MCF 10A (cell line): Measurements from ENCODE around the gene FBF1. TPM values are rescaled to one million over a fixed set of nuclear protein-coding genes. Genes with fewer than 3 reads are reported as not detected.

ENCODE experiments used
- BruUV-seq: library from RNA; stranded (reverse); fragments of 400-500 nt; replicated peaks from 2 replicates; lab custom pipeline; 2021; lab: Mats Ljungman, UMichigan
- CTCF ChIA-PET: fragments of 300-600 bp; sonication (Branson Sonifier 250); formaldehyde crosslinking; extraction: SDS; loops from one replicate; lab custom pipeline; 2021; ENCODE audit warnings: antibody characterized with exemption, inconsistent platforms; lab: Yijun Ruan, JAX
- POLR2A ChIA-PET: fragments of 300-600, 350-650 bp; sonication (Branson Sonifier 250); formaldehyde crosslinking; extraction: SDS; loops from one replicate; lab custom pipeline; 2020; ENCODE audit warnings: antibody characterized with exemption, inconsistent platforms; lab: Yijun Ruan, JAX
- DNase-seq: peaks from one replicate; pipeline ENCODE4 v3.0.0-alpha.2; 2018; ENCODE audit not compliant: unreplicated experiment
- H3K27ac Mint-ChIP-seq: one replicate; pipeline ENCODE4 v1.8.0; 2022; ENCODE audit warnings: mild to moderate bottlenecking, low read depth, mixed read lengths; ENCODE audit not compliant: unreplicated experiment
- H3K27me3 Mint-ChIP-seq: one replicate; pipeline ENCODE4 v1.8.0; 2022; ENCODE audit warnings: mixed read lengths; ENCODE audit not compliant: insufficient read depth, unreplicated experiment
- H3K36me3 Mint-ChIP-seq: one replicate; pipeline ENCODE4 v1.8.0; 2022; ENCODE audit warnings: mild to moderate bottlenecking, moderate library complexity, mixed read lengths; ENCODE audit not compliant: insufficient read depth, unreplicated experiment
- H3K4me1 Mint-ChIP-seq: one replicate; pipeline ENCODE4 v1.8.0; 2022; ENCODE audit warnings: mixed read lengths; ENCODE audit not compliant: insufficient read depth, unreplicated experiment
- H3K4me3 Mint-ChIP-seq: one replicate; pipeline ENCODE4 v1.8.0; 2022; ENCODE audit warnings: mild to moderate bottlenecking, moderate library complexity, mixed read lengths; ENCODE audit not compliant: unreplicated experiment
- H3K9me3 Mint-ChIP-seq: one replicate; pipeline ENCODE4 v1.8.0; 2022; ENCODE audit warnings: mixed read lengths; ENCODE audit not compliant: unreplicated experiment
- intact Hi-C: fragments of 100-400 bp; cut with micrococcal nuclease; formaldehyde crosslinking; loops from 2 replicates; pipeline ENCODE4 v1.14.1; 2022
- total RNA-seq: library from RNA; stranded (reverse); gene quantifications from 2 replicates; pipeline ENCODE4 v1.2.3, GENCODE V29; 2022
- TF ChIP-seq, protein P1 (sequence below): fragments of 200-600 bp; IDR thresholded peaks from one replicate; pipeline ENCODE4 v1.8.0; 2022; ENCODE audit warnings: antibody characterized with exemption, mild to moderate bottlenecking; ENCODE audit not compliant: unreplicated experiment

FBF1 gene
- total RNA-seq, 1 experiment from 2014 or later = 14.0 TPM

GRCh38 chr17:75965468-75965867 is 24.6 kb upstream of the FBF1 start:
- H3K4me3 Mint-ChIP-seq = no peak overlapping the region
- intact Hi-C loops = no loop called here
- ChIA-PET POLR2A (interaction anchor here (0.6 to 1.1 kb wide), 2 partner anchors 15 to 25 kb away, joined by 3 to 4 read pairs; no protein-coding TSS in a partner anchor), CTCF (interaction anchor here (0.7 to 1.0 kb wide), 2 partner anchors 48 to 70 kb away, joined by 3 to 4 read pairs; no protein-coding TSS in a partner anchor)
- TF ChIP-seq, protein P1, sequence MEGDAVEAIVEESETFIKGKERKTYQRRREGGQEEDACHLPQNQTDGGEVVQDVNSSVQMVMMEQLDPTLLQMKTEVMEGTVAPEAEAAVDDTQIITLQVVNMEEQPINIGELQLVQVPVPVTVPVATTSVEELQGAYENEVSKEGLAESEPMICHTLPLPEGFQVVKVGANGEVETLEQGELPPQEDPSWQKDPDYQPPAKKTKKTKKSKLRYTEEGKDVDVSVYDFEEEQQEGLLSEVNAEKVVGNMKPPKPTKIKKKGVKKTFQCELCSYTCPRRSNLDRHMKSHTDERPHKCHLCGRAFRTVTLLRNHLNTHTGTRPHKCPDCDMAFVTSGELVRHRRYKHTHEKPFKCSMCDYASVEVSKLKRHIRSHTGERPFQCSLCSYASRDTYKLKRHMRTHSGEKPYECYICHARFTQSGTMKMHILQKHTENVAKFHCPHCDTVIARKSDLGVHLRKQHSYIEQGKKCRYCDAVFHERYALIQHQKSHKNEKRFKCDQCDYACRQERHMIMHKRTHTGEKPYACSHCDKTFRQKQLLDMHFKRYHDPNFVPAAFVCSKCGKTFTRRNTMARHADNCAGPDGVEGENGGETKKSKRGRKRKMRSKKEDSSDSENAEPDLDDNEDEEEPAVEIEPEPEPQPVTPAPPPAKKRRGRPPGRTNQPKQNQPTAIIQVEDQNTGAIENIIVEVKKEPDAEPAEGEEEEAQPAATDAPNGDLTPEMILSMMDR = no peak
- no peaks in the 10 kb centered on the region for H3K27me3 Mint-ChIP-seq
- no peaks in the 10 kb centered on the region for H3K4me1 Mint-ChIP-seq
- no peak overlapping the region for H3K27ac Mint-ChIP-seq
- no peak for DNase-seq
- no peaks in the 10 kb centered on the region for H3K9me3 Mint-ChIP-seq
- H3K36me3 Mint-ChIP-seq = peaks cover 37% of the 10 kb centered on the region
- no TSS peak for BruUV-seq

DNA sequence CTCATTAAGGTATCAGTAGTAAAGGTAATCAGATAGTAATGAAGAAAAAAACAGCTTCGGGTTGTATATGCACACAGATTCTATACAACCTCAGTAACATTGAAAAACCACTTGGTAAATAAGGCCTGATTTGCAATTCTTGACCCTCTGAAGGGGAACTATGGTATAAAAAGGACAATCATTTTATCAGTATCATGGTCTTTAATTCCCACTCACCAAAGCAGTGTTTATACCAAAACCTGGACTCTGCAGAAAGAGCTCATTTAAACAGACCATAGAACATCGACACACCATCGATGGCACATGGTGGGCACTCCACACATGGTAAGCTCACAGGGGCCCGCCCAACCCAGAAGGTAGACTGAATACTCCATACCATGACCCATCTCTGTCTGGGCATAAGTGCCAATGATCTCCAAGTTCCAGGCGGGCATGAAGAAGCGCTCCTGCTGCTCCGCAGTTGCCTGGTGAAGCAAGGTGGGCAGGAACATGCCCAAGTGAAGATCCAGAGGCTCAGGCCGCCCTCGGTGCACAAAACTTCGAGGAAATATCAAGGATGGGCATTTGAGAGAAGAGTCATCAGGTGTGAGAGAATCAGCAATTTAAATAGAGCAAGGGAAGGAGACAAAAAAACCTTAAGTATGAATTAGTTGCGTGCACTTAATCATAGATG is 19.1 kb upstream of the FBF1 start:
- H3K9me3 Mint-ChIP-seq = no peaks in the 10 kb centered on the region
- TF ChIP-seq, protein P1 = no peak
- intact Hi-C loops = no loop called here
- no peaks in the 10 kb centered on the region for H3K27me3 Mint-ChIP-seq
- H3K36me3 Mint-ChIP-seq = peaks cover 63% of the 10 kb centered on the region
- CTCF ChIA-PET = interaction anchor here (0.5 to 1.0 kb wide), 2 partner anchors 19 to 54 kb away, joined by 3 read pairs; partner anchors contain the start of genes ACOX1 and TEN1
- no peak overlapping the region for H3K27ac Mint-ChIP-seq
- POLR2A ChIA-PET = interaction anchor here (0.7 kb wide), 1 partner anchor 67 kb away, joined by 3 read pairs; no protein-coding TSS in a partner anchor
- no peak overlapping the region for H3K4me3 Mint-ChIP-seq
- DNase-seq = no peak
- H3K4me1 Mint-ChIP-seq = no peaks in the 10 kb centered on the region
- no TSS peak for BruUV-seq

GRCh38 chr17:75959051-75959838 is 18.4 kb upstream of the FBF1 start:
- Mint-ChIP-seq H3K36me3 (peaks cover 70% of the 10 kb centered on the region), H3K4me1 (no peaks in the 10 kb centered on the region), H3K4me3 (no peak overlapping the region), H3K9me3 (no peaks in the 10 kb centered on the region), H3K27me3 (no peaks in the 10 kb centered on the region), H3K27ac (no peak overlapping the region)
- BruUV-seq = no TSS peak
- DNase-seq = no peak
- TF ChIP-seq, protein P1 = no peak
- CTCF ChIA-PET = no interaction called here
- POLR2A ChIA-PET = interaction anchor here (0.7 kb wide), 1 partner anchor 67 kb away, joined by 3 read pairs; no protein-coding TSS in a partner anchor
- intact Hi-C loops = no loop called here
